Chondrocyte (in vitro differentiated cells): Measurements from ENCODE around the gene PPFIBP2. TPM values are rescaled to one million over a fixed set of nuclear protein-coding genes. Genes with fewer than 3 reads are reported as not detected.

Experiments
- DNase-seq: peaks from one replicate; pipeline ENCODE4 v3.0.0; 2021; ENCODE audit warnings: mixed read lengths, low spot score
- H3K27ac Mint-ChIP-seq: one replicate; pipeline ENCODE4 v1.8.0; 2021; ENCODE audit warnings: mild to moderate bottlenecking, moderate library complexity, mixed read lengths; ENCODE audit not compliant: unreplicated experiment
- H3K27me3 Mint-ChIP-seq: 2 replicates; pipeline ENCODE4 v1.8.0; 2021; ENCODE audit warnings: low read depth, mixed read lengths
- H3K36me3 Mint-ChIP-seq: 2 replicates; pipeline ENCODE4 v1.8.0; 2021; ENCODE audit warnings: low read depth, mixed read lengths
- H3K4me1 Mint-ChIP-seq: 2 replicates; pipeline ENCODE4 v1.8.0; 2021; ENCODE audit warnings: low read depth, mild to moderate bottlenecking, mixed read lengths
- H3K4me3 Mint-ChIP-seq: one replicate; pipeline ENCODE4 v1.8.0; 2021; ENCODE audit warnings: mild to moderate bottlenecking, moderate library complexity, mixed read lengths; ENCODE audit not compliant: unreplicated experiment
- H3K9me3 Mint-ChIP-seq: 2 replicates; pipeline ENCODE4 v1.8.0; 2021; ENCODE audit warnings: low read depth, mixed read lengths
- total RNA-seq: library from RNA; stranded (reverse); gene quantifications from 3 replicates; pipeline ENCODE4 v1.2.1, GENCODE V29; 2021
- TF ChIP-seq, protein P1 (sequence below): fragments of 200-600 bp; sonication (generic); IDR thresholded peaks from 2 replicates; pipeline ENCODE4 v1.5.0; 2021; ENCODE audit warnings: antibody characterized with exemption, mild to moderate bottlenecking, moderate library complexity

The PPFIBP2 gene
- total RNA-seq, 1 donor from 2014 or later, result 90.8 TPM

DNA sequence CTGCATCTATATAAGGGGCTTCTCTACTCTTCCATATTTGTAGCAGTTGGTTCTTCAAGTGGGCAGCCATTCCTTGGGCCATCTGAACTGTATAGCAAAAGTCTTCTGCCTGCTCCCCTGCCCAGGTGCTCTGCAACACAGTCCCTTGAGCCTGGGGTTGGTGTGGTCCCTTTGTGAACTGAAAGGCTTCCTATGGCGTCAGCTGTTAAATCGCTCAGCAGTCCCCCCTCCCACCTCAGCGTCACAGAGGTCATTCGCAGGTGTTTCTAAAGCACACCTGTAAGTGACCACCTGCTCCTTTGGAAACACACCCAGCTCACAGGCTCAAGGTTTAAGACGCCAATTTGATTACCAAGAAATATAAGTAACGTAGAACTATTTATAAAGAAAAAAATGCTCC, 122.6 kb downstream of the PPFIBP2 start:
- peaks cover 68% of the 10 kb centered on the region for H3K36me3 Mint-ChIP-seq
- DNase-seq, result no peak

GRCh38 chr11:7637447-7638157, 123.8 kb downstream of the PPFIBP2 start:
- DNase-seq, result no peak
- Mint-ChIP-seq H3K27me3 (no peaks in the 10 kb centered on the region), H3K36me3 (peaks cover 71% of the 10 kb centered on the region), H3K4me1 (peaks cover 10% of the 10 kb centered on the region), H3K4me3 (no peak overlapping the region), H3K27ac (peak overlapping the region; percentile 37), H3K9me3 (no peaks in the 10 kb centered on the region)
- TF ChIP-seq, protein P1, sequence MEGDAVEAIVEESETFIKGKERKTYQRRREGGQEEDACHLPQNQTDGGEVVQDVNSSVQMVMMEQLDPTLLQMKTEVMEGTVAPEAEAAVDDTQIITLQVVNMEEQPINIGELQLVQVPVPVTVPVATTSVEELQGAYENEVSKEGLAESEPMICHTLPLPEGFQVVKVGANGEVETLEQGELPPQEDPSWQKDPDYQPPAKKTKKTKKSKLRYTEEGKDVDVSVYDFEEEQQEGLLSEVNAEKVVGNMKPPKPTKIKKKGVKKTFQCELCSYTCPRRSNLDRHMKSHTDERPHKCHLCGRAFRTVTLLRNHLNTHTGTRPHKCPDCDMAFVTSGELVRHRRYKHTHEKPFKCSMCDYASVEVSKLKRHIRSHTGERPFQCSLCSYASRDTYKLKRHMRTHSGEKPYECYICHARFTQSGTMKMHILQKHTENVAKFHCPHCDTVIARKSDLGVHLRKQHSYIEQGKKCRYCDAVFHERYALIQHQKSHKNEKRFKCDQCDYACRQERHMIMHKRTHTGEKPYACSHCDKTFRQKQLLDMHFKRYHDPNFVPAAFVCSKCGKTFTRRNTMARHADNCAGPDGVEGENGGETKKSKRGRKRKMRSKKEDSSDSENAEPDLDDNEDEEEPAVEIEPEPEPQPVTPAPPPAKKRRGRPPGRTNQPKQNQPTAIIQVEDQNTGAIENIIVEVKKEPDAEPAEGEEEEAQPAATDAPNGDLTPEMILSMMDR, result no peak

More for the DNA sequence above, 122.6 kb downstream of the PPFIBP2 start:
- peaks cover 10% of the 10 kb centered on the region for H3K4me1 Mint-ChIP-seq
- H3K9me3 Mint-ChIP-seq, result no peaks in the 10 kb centered on the region
- no peaks in the 10 kb centered on the region for H3K27me3 Mint-ChIP-seq
- TF ChIP-seq, protein P1, result no peak
- no peak overlapping the region for H3K4me3 Mint-ChIP-seq
- no peak overlapping the region for H3K27ac Mint-ChIP-seq

GRCh38 chr11:7638710-7639642, 125.2 kb downstream of the PPFIBP2 start:
- no peaks in the 10 kb centered on the region for H3K9me3 Mint-ChIP-seq
- H3K4me1 Mint-ChIP-seq, result peaks cover 10% of the 10 kb centered on the region
- no peak for DNase-seq
- peaks cover 64% of the 10 kb centered on the region for H3K36me3 Mint-ChIP-seq
- H3K4me3 Mint-ChIP-seq, result no peak overlapping the region
- no peaks in the 10 kb centered on the region for H3K27me3 Mint-ChIP-seq
- H3K27ac Mint-ChIP-seq, result no peak overlapping the region
- TF ChIP-seq, protein P1, result no peak

DNA sequence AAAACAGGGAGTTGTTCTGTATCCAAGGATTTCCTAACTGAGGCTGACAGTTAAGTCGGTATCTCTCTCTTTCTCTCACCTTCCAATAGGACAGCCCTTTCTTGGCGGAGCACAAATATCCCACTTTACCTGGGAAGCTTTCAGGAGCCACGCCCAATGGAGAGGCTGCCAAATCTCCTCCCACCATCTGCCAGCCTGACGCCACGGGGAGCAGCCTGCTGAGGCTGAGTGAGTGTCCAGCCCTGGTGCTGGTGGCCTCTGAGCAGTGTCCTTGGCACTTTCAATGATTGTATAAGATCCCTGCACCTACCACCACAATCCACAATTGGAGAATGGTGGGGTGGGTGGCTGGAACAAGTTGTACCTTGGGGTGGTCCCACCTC, 125.8 kb downstream of the PPFIBP2 start:
- H3K4me1 Mint-ChIP-seq, result peaks cover 10% of the 10 kb centered on the region
- H3K36me3 Mint-ChIP-seq, result peaks cover 60% of the 10 kb centered on the region
- no peak for DNase-seq
- H3K27me3 Mint-ChIP-seq, result no peaks in the 10 kb centered on the region
- TF ChIP-seq, protein P1, result no peak
- H3K27ac Mint-ChIP-seq, result no peak overlapping the region
- no peaks in the 10 kb centered on the region for H3K9me3 Mint-ChIP-seq
- H3K4me3 Mint-ChIP-seq, result no peak overlapping the region

- TF ChIP-seq, protein P1, result no peak
- H3K4me1 Mint-ChIP-seq, result peaks cover 10% of the 10 kb centered on the region
- peaks cover 57% of the 10 kb centered on the region for H3K36me3 Mint-ChIP-seq
- no peak overlapping the region for H3K4me3 Mint-ChIP-seq
- no peak overlapping the region for H3K27ac Mint-ChIP-seq
- no peaks in the 10 kb centered on the region for H3K27me3 Mint-ChIP-seq
- no peaks in the 10 kb centered on the region for H3K9me3 Mint-ChIP-seq
- DNase-seq, result no peak
These were observed 127.0 kb downstream of the PPFIBP2 start for GRCh38 chr11:7640816-7641215.
